Measurements from ENCODE around the gene SLC43A2. TPM values are rescaled to one million over a fixed set of nuclear protein-coding genes. Genes with fewer than 3 reads are reported as not detected.

SLC43A2 gene
- total and polyA plus RNA-seq, 2 of the 13 experiments (the other 11 are each of a cell fraction or from before 2014, with no cell fraction given), result 7.3 to 20.0 TPM

DNA sequence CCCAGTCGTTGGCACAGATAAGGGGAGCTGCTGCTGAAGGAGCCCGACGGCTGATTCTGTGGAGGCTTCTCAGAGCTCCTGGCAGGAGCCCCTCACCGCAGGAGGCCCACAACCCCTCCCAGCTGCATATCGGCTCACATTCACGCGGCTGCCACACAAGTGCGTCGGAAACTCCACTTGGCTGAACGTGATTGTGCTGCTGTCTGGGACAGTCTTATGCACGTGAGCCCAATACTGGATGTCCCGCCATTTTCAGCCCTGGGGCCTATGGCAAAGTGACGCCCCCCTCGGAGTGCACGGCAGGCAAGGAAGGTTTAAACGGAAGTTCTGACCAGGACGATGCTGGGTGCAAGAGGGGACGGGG is 57.3 kb downstream of the SLC43A2 start:
- DNase-seq (ENCODE audit: low spot score), result no peak
- H3K9ac ChIP-seq (ENCODE audit: insufficient read depth, low read depth, low read length), result no peak overlapping the region
- in situ Hi-C loops (cut with HindIII; ENCODE audit: extremely low pct_ligation_motif_present, low pct_unique_long_range_greater_than_20kb), result no loop called here

More for the DNA sequence above, 57.3 kb downstream of the SLC43A2 start:
- no TSS peak for BruUV-seq (replicated peaks)
- H4K20me1 ChIP-seq (ENCODE audit: insufficient read depth, low read length), result no peaks in the 10 kb centered on the region
- H2AFZ ChIP-seq (ENCODE audit: low read length), result no peak overlapping the region
- H3K36me3 ChIP-seq (replicated peaks in 1 of 2; ENCODE audit: control insufficient read depth in 1 of 2, insufficient read depth in 2 of 2, low read length in 2 of 2), result no peaks in the 10 kb centered on the region
- no peaks in the 10 kb centered on the region for H3K9me3 ChIP-seq (ENCODE audit: low read length)
- WGBS (ENCODE audit: low lambda C conversion rate), result 70% methylated on average over 14 of the region's 18 CpGs
- H3K27ac ChIP-seq (ENCODE audit: extremely low read length, insufficient read depth, low read length), result no peak overlapping the region
- FAIRE-seq (no peak), ATAC-seq (no peak)
- intact Hi-C loops (cut with micrococcal nuclease; ENCODE audit: unreplicated experiment), result no loop called here
- no peaks in the 10 kb centered on the region for H3K79me2 ChIP-seq (ENCODE audit: insufficient read depth, low read length)
- TF ChIP-seq ZNF501 (CRISPR knock-in tag; IDR thresholded peaks at IDR 0.05) (0 out of 2 replicates have a peak, but pooled peaks have one; percentile 27), ZNF749 (CRISPR knock-in tag; IDR thresholded peaks at IDR 0.05; ENCODE audit: borderline replicate concordance) (no peak), ZGPAT (CRISPR knock-in tag; IDR thresholded peaks at IDR 0.05) (no peak), ATF2 (CRISPR knock-in tag; IDR thresholded peaks at IDR 0.05) (no peak), PAWR (CRISPR knock-in tag; IDR thresholded peaks at IDR 0.05; ENCODE audit: borderline replicate concordance) (no peak), BHLHE40 (IDR thresholded peaks at IDR 0.05; ENCODE audit: low read length) (peak; percentile 15; the same call in 1 of the 2 replicates)
- TF ChIP-seq, protein P1, sequence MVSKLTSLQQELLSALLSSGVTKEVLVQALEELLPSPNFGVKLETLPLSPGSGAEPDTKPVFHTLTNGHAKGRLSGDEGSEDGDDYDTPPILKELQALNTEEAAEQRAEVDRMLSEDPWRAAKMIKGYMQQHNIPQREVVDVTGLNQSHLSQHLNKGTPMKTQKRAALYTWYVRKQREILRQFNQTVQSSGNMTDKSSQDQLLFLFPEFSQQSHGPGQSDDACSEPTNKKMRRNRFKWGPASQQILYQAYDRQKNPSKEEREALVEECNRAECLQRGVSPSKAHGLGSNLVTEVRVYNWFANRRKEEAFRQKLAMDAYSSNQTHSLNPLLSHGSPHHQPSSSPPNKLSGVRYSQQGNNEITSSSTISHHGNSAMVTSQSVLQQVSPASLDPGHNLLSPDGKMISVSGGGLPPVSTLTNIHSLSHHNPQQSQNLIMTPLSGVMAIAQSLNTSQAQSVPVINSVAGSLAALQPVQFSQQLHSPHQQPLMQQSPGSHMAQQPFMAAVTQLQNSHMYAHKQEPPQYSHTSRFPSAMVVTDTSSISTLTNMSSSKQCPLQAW (CRISPR knock-in tag; IDR thresholded peaks at IDR 0.05), result no peak
- H3K27me3 ChIP-seq (ENCODE audit: control insufficient read depth in 1 of 2, insufficient read depth in 2 of 2, low read length in 2 of 2), result peaks cover 10 to 14% of the 10 kb centered on the region in 2 experiments; a peak in 3 of 5 replicates
- peaks cover 50% of the 10 kb centered on the region for H3K4me1 ChIP-seq (ENCODE audit: insufficient read depth, low read length)
- H3K4me2 ChIP-seq (ENCODE audit: low read depth, low read length), result no peak overlapping the region; the same call in 1 of the 2 replicates
- CTCF ChIA-PET (ENCODE audit: low intra/inter-chr PET ratio, low total read pairs), result interaction anchor here (1.2 kb wide), 1 partner anchor 58 kb away, joined by 4 read pairs; no protein-coding TSS in a partner anchor
- H3K4me3 ChIP-seq (replicated peaks in 1 of 3; ENCODE audit: insufficient read depth in 1 of 3, low read depth in 2 of 3, low read length in 3 of 3), result no peak overlapping the region
- POLR2A ChIA-PET, result no interaction called here

Data from HepG2 (cell line).